Astrocyte of the cerebellum (primary cell): Measurements from ENCODE around the gene LMNTD2.

Source experiments
- DNase-seq: peaks from one replicate; pipeline ENCODE4 v3.0.0-alpha.2; 2011; ENCODE audit warnings: low read depth
- H3K4me3 ChIP-seq: 2 replicates; pipeline ENCODE4 v1.5.1; 2011; ENCODE audit warnings: mild to moderate bottlenecking, low read depth, low read length, moderate library complexity
- in situ Hi-C: cut with HindIII; loops from 2 replicates; pipeline ENCODE4 v1.10.0; 2017; ENCODE audit warnings: low sequenced_read_pairs
- TF ChIP-seq, protein P1 (sequence below): IDR thresholded peaks from 2 replicates; pipeline ENCODE4 v1.5.1; 2012; ENCODE audit warnings: low read length, low read depth, moderate library complexity, mild to moderate bottlenecking; ENCODE audit errors: missing control alignments

LMNTD2 gene

DNA sequence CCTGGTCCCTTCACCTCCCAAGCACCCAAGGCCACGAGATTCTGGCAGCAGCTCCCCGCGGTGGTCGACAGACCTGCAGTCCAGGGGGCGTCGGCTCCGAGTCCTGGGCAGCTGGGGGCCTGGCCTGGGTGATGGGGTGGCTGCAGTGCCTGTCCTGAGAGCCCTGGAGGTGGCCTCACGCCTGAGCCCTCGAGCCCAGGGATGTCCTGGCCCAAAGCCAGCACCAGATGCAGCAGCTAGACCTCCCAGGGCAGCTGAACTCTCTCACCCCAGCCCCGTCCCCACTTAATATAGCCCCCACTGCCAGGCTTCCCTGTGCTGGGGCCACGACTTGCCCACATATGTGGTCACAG, 6.6 kb downstream of the LMNTD2 start:
- TF ChIP-seq, protein P1, sequence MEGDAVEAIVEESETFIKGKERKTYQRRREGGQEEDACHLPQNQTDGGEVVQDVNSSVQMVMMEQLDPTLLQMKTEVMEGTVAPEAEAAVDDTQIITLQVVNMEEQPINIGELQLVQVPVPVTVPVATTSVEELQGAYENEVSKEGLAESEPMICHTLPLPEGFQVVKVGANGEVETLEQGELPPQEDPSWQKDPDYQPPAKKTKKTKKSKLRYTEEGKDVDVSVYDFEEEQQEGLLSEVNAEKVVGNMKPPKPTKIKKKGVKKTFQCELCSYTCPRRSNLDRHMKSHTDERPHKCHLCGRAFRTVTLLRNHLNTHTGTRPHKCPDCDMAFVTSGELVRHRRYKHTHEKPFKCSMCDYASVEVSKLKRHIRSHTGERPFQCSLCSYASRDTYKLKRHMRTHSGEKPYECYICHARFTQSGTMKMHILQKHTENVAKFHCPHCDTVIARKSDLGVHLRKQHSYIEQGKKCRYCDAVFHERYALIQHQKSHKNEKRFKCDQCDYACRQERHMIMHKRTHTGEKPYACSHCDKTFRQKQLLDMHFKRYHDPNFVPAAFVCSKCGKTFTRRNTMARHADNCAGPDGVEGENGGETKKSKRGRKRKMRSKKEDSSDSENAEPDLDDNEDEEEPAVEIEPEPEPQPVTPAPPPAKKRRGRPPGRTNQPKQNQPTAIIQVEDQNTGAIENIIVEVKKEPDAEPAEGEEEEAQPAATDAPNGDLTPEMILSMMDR: no peak
- in situ Hi-C loops: no loop called here
- DNase-seq: no peak
- no peak overlapping the region for H3K4me3 ChIP-seq

DNA sequence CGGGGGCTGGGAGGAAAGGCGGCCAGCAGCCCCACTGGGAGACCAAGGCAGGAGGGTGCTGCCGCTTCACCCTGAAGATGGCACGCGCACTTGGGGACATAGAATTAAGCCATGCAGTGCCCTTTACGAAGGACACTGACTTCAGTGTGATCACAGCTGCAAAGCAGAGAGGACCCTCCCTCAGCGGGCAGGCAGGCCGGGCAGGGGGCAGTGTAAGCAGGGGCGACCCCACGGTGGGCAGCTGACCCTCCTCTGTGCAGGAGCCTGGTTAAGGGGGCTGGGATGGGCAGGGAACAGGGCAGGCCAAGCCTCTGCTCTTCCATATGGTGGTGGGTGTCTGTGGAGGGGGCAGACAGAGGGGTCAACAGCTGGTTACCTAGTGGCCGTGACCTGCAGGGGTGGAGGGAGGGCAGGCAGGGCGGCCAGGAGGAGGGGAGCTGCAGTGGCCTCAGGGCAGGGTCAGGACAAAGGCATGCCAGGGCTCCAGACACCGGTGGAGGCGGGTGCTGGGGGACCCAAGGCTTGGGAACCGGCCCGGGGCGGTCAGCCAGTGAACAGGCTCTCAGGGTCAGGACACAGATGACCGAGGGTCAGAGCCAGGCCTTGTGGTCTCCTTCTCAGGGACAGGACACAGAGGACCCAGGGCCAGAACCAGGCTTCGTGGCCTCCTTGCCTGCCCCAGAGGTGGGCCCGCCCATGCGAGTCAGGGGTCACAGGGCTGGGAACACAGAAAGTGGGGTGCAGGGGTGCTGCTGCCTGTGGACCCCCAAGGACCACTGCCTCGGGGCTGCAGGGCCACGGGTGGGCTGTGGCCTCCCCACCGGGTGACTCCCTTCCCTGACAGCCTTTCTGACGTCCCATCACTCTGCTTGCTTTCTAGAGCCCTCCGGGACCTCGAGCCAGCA, 7.2 kb downstream of the LMNTD2 start:
- no peak overlapping the region for H3K4me3 ChIP-seq
- in situ Hi-C loops: no loop called here
- TF ChIP-seq, protein P1: no peak
- DNase-seq: no peak

DNA sequence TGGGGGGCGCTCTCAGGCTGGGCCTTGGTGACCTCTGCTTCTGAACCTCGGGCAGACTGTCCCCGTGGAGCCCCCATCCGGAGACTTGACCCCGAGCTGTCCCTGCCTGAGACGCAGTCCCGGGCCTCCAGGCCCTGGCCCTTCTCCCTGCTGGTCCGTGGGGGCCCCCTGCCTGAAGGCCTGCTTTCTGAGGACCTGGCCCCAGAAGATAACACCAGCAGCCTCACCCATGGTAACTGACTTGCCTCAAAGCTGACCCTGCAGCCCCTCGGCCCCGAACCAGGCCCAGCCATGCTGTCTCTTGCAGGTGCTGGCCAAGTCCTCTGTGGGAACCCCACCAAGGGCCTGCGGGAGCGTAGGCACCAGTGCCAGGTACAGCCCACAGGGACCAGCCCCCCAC, 8.9 kb downstream of the LMNTD2 start:
- DNase-seq: no peak
- in situ Hi-C loops: no loop called here
- TF ChIP-seq, protein P1: no peak
- H3K4me3 ChIP-seq: no peak overlapping the region

DNA sequence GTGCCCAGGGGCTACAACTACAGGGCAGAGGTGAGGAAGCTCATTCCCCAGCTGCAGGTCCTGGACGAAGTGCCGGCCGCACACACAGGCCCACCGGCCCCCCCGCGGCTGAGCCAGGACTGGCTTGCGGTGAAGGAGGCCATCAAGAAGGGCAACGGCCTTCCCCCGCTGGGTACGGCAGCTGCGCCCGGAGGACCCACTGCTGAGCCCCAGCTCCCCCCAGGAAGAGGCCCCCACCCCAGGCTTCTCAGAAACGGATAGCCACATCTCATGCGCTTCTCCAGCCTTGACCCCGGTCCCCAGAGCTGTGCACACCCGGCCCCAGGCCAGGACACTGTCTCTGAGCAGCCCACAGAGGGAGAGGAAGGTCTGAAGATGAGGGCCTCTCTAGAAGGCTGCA, 9.4 kb downstream of the LMNTD2 start:
- in situ Hi-C loops: no loop called here
- DNase-seq: no peak
- H3K4me3 ChIP-seq: no peak overlapping the region
- TF ChIP-seq, protein P1: no peak

DNA sequence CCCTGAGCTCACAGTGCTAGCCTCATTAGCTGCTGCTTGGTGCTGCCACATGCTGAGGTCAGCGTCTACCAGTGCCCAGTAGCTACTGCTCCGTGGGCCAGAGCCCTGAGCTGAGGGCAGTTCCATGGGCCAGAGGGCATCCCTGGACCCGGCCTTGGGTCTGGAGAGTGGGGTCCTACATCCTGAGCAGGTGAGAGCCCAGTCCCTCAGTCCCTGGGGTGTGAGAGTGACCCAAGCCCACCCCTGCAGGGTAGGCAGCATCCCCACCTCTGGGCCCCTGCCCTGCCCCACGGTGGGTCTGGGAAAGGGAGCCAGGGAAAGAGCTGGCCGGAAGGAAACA, 9.8 kb downstream of the LMNTD2 start:
- TF ChIP-seq, protein P1: no peak
- no peak for DNase-seq

DNA sequence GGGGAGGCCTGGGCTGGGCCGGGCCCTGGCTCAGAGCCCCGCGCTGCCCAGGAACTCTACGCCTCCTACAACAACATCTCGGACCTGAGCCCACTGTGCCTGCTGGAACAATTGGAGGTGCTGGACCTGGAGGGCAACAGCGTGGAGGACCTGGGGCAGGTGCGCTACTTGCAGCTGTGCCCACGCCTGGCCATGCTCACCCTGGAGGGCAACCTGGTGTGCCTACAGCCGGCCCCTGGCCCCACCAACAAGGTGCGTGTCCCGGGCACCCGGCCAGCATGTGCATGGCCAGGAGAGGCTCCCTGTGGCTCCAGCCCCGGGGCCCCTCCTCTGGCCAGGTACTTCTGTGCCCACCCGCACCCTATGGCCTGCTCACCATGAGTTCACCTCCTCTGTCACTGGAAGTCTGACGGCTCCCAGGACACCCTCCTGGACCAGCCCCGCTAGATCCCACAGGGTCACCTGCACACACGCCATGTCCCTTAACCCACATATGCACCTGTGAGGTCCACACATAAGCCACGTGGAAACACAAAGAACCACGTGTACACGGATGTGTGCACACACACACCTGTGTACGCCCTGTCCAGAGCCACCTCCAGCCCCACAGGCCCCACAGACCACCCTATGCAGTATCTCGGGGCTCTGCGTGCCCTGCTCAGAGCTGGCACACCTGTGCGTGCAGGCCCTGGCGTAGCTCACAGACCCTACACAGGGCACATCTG, 10.4 kb downstream of the LMNTD2 start:
- DNase-seq: no peak
- TF ChIP-seq, protein P1: no peak
- no peak overlapping the region for H3K4me3 ChIP-seq
- in situ Hi-C loops: no loop called here

More for the DNA sequence above, 9.8 kb downstream of the LMNTD2 start:
- H3K4me3 ChIP-seq: no peak overlapping the region
- in situ Hi-C loops: no loop called here
